SK-N-SH (cell line): ENCODE results near the gene PLXNA4. TPM values are rescaled to one million over a fixed set of nuclear protein-coding genes. Genes with fewer than 3 reads are reported as not detected.

ENCODE experiments used
- CTCF ChIA-PET: fragments of 300-600, 350-600 bp; formaldehyde crosslinking; extraction: SDS; loops from one replicate; lab custom pipeline; 2021; lab: Yijun Ruan, JAX
- POLR2A ChIA-PET: fragments of 350-600 bp; sonication (Branson Sonifier 250); formaldehyde crosslinking; extraction: SDS; loops from one replicate; lab custom pipeline; 2020; ENCODE audit warnings: antibody characterized with exemption, inconsistent platforms; lab: Yijun Ruan, JAX
- DNase-seq: peaks from one replicate; pipeline ENCODE4 v3.0.0; 2012
- H2AFZ ChIP-seq: fragments of 200-600 bp; sonication (generic); 2 replicates; pipeline ENCODE4 v1.8.1; 2016; ENCODE audit warnings: antibody characterized with exemption, mild to moderate bottlenecking, low read depth
- H3F3A ChIP-seq: fragments of 200-600 bp; sonication (generic); replicated peaks from 2 replicates; pipeline ENCODE3; 2016; ENCODE audit warnings: antibody characterized with exemption, mild to moderate bottlenecking; ENCODE audit not compliant: insufficient read depth
- H3K27ac ChIP-seq, 2 experiments: fragments of 200-500 bp in 1 of 2; fragments of 200-600 bp in 1 of 2; sonication (Bioruptor generic) in 1 of 2; sonication (generic), shearing (Covaris generic) in 1 of 2; 2 replicates each; pipeline versions ENCODE4 v1.5.1 to v1.6.1; 2014 to 2016; ENCODE audit warnings: low read depth in 2 of 2, inconsistent platforms in 1 of 2, low read length in 1 of 2, mild to moderate bottlenecking in 1 of 2, mixed read lengths in 1 of 2
- H3K27me3 ChIP-seq: fragments of 200-600 bp; sonication (generic), shearing (Covaris generic); 2 replicates; pipeline ENCODE4 v1.6.1; 2016; ENCODE audit warnings: mixed run types; ENCODE audit not compliant: insufficient read depth
- H3K36me3 ChIP-seq, 2 experiments: fragments of 200-500 bp in 1 of 2; fragments of 200-600 bp in 1 of 2; sonication (Bioruptor generic) in 1 of 2; sonication (generic) in 1 of 2; replicated peaks in 1 of 2; 2 replicates each; pipeline versions ENCODE3 to v1.5.1; 2014 to 2016; ENCODE audit warnings: low read length in 1 of 2, mild to moderate bottlenecking in 1 of 2; ENCODE audit not compliant: insufficient read depth in 2 of 2, control insufficient read depth in 1 of 2
- H3K4me1 ChIP-seq, 2 experiments: fragments of 200-500 bp in 1 of 2; fragments of 200-600 bp in 1 of 2; sonication (Bioruptor generic) in 1 of 2; sonication (generic), shearing (Covaris generic) in 1 of 2; 2 replicates each; pipeline versions ENCODE4 v1.5.1 to v1.6.1; 2014 to 2016; ENCODE audit warnings: low read depth in 1 of 2, low read length in 1 of 2, mixed run types in 1 of 2; ENCODE audit not compliant: insufficient read depth in 2 of 2, control insufficient read depth in 1 of 2
- H3K4me2 ChIP-seq: fragments of 200-600 bp; sonication (generic), shearing (Covaris generic); 2 replicates; pipeline ENCODE4 v1.6.1; 2017; ENCODE audit warnings: mixed run types
- H3K4me3 ChIP-seq, 2 experiments: fragments of 200-500 bp in 1 of 2; fragments of 200-600 bp in 1 of 2; sonication (Bioruptor generic) in 1 of 2; sonication (generic), shearing (Covaris generic) in 1 of 2; 2 replicates each; pipeline versions ENCODE4 v1.5.1 to v1.8.1; 2014 to 2016; ENCODE audit warnings: low read depth in 2 of 2, inconsistent platforms in 1 of 2, low read length in 1 of 2, mild to moderate bottlenecking in 1 of 2, mixed read lengths in 1 of 2, moderate library complexity in 1 of 2
- H3K79me2 ChIP-seq: fragments of 200-600 bp; sonication (generic); 2 replicates; pipeline ENCODE4 v1.8.1; 2017; ENCODE audit warnings: mild to moderate bottlenecking; ENCODE audit not compliant: insufficient read depth
- H3K9ac ChIP-seq: fragments of 200-600 bp; sonication (generic); 2 replicates; pipeline ENCODE4 v1.6.1; 2017; ENCODE audit warnings: mixed run types
- H3K9me2 ChIP-seq: fragments of 200-600 bp; sonication (generic); 2 replicates; pipeline ENCODE4 v1.6.1; 2017; ENCODE audit warnings: mixed run types
- H3K9me3 ChIP-seq: fragments of 200-600 bp; sonication (generic); 2 replicates; pipeline ENCODE4 v1.6.1; 2017; ENCODE audit warnings: mixed run types, mild to moderate bottlenecking, moderate library complexity
- H4K20me1 ChIP-seq: fragments of 200-600 bp; sonication (generic); 2 replicates; pipeline ENCODE4 v1.6.1; 2017; ENCODE audit warnings: mild to moderate bottlenecking, mixed run types; ENCODE audit not compliant: insufficient read depth
- ELF1 ChIP-seq: IDR thresholded peaks from 2 replicates; pipeline ENCODE4 v1.4.0; 2012
- EP300 ChIP-seq, 2 experiments: IDR thresholded peaks; 2 replicates each; pipeline versions ENCODE4 v1.4.0 to v1.6.1; 2012; ENCODE audit warnings: borderline replicate concordance in 1 of 2, low read depth in 1 of 2, low read length in 1 of 2
- FOSL2 ChIP-seq: IDR thresholded peaks from 2 replicates; pipeline ENCODE4 v1.4.0; 2012; ENCODE audit warnings: low read depth, mild to moderate bottlenecking, moderate library complexity, borderline replicate concordance
- GABPA ChIP-seq: IDR thresholded peaks from 2 replicates; pipeline ENCODE4 v1.4.0; 2012; ENCODE audit warnings: low read depth, mild to moderate bottlenecking
- GATA2 ChIP-seq: sonication (generic); formaldehyde crosslinking; IDR thresholded peaks from 2 replicates; pipeline ENCODE4 v1.5.0; 2020; ENCODE audit warnings: mild to moderate bottlenecking, missing genetic modification reagents
- JUND ChIP-seq: IDR thresholded peaks from 2 replicates; pipeline ENCODE4 v1.4.0; 2012
- NFIC ChIP-seq: IDR thresholded peaks from 2 replicates; pipeline ENCODE4 v1.4.0; 2012; ENCODE audit warnings: borderline replicate concordance
- NRF1 ChIP-seq: IDR thresholded peaks from 2 replicates; pipeline ENCODE4 v1.6.1; 2012; ENCODE audit warnings: low read depth, mild to moderate bottlenecking, low read length
- PBX3 ChIP-seq: IDR thresholded peaks from 2 replicates; pipeline ENCODE4; 2012
- RCOR1 ChIP-seq: fragments of 150-350 bp; IDR thresholded peaks from 2 replicates; pipeline ENCODE4 v1.6.1; 2017; ENCODE audit warnings: antibody characterized with exemption, low read length
- RFX5 ChIP-seq: IDR thresholded peaks from 2 replicates; pipeline ENCODE4 v1.6.1; 2012; ENCODE audit warnings: mild to moderate bottlenecking, improper control_type of control experiment, low read length
- RXRA ChIP-seq: IDR thresholded peaks from 2 replicates; pipeline ENCODE4 v1.4.0; 2012; ENCODE audit warnings: low read depth, mild to moderate bottlenecking, borderline replicate concordance
- SIN3A ChIP-seq: IDR thresholded peaks from 2 replicates; pipeline ENCODE4 v1.6.1; 2012; ENCODE audit warnings: low read depth, mild to moderate bottlenecking, low read length, moderate library complexity, borderline replicate concordance
- TAF1 ChIP-seq: IDR thresholded peaks from 2 replicates; pipeline ENCODE4 v1.6.1; 2012; ENCODE audit warnings: low read depth, mild to moderate bottlenecking, low read length, moderate library complexity, borderline replicate concordance
- TCF12 ChIP-seq: IDR thresholded peaks from 2 replicates; pipeline ENCODE4 v1.4.0; 2012
- YY1 ChIP-seq: IDR thresholded peaks from 2 replicates; pipeline ENCODE4 v1.4.0; 2012; ENCODE audit warnings: low read depth, mild to moderate bottlenecking
- WGBS: methylation state at CpG from one replicate; pipeline ENCODE4 v1.1.6; 2017; ENCODE audit warnings: low lambda C conversion rate; 5-methylcytosine and 5-hydroxymethylcytosine counted together
- polyA plus RNA-seq, 3 experiments: library from polyadenylated mRNA; depleted of rRNA; stranded (reverse); fragments of >200 nt; gene quantifications; 2 replicates each; pipeline ENCODE4 v1.2.3, GENCODE V29; 2012

Gene PLXNA4
- polyA plus RNA-seq, 1 of the 3 experiments (the other 2 are of a cell fraction): 2.4 TPM

- TF ChIP-seq RCOR1: no peak
- no peak for TF ChIP-seq NRF1
- no peak for TF ChIP-seq NFIC
- no peak for TF ChIP-seq YY1
- no peak for TF ChIP-seq GABPA
- no peak for TF ChIP-seq GATA2
- no peak for TF ChIP-seq TAF1
- no peak for TF ChIP-seq SIN3A
- TF ChIP-seq EP300 (IDR thresholded peaks at IDR 0.05; ENCODE audit: borderline replicate concordance in 1 of 2, low read depth in 1 of 2, low read length in 1 of 2): no peak
- TF ChIP-seq PBX3: no peak
- no peak for TF ChIP-seq FOSL2
- TF ChIP-seq ELF1: no peak
- TF ChIP-seq TCF12: no peak
- CTCF ChIA-PET: interaction anchor here (1.0 to 3.0 kb wide), 5 partner anchors 9 to 398 kb away, joined by 3 to 14 read pairs (median 6); no protein-coding TSS in a partner anchor
- no peak overlapping the region for H3K4me3 ChIP-seq
- H3K27me3 ChIP-seq: 0 out of 2 replicates have a peak, but pooled peaks cover 2% of the 10 kb centered on the region
- no peak overlapping the region for H2AFZ ChIP-seq
- H3K36me3 ChIP-seq: no peaks in the 10 kb centered on the region
- no peak overlapping the region for H3K27ac ChIP-seq
- H3K9me2 ChIP-seq: no peaks in the 10 kb centered on the region
- no peak overlapping the region for H3K4me2 ChIP-seq
- peaks cover 3% of the 10 kb centered on the region for H3F3A ChIP-seq
- DNase-seq: no peak
- H3K9me3 ChIP-seq: no peaks in the 10 kb centered on the region
- H4K20me1 ChIP-seq: no peaks in the 10 kb centered on the region
- WGBS: 100% methylated on average over 1 of the region's 1 CpG
- POLR2A ChIA-PET: no interaction called here
- peaks cover 0 to 35% of the 10 kb centered on the region in 2 experiments; a peak in 1 of 4 replicates for H3K4me1 ChIP-seq
- H3K9ac ChIP-seq: no peak overlapping the region
- H3K79me2 ChIP-seq: no peaks in the 10 kb centered on the region
Observed at GRCh38 chr7:132257253-132257652, 319.0 kb downstream of the PLXNA4 start.

GRCh38 chr7:132256721-132257212 lies 319.5 kb downstream of the PLXNA4 start:
- Histone ChIP-seq H3K9me2 (no peaks in the 10 kb centered on the region), H3K79me2 (no peaks in the 10 kb centered on the region), H3F3A (peaks cover 3% of the 10 kb centered on the region), H3K9ac (no peak overlapping the region), H2AFZ (no peak overlapping the region), H4K20me1 (no peaks in the 10 kb centered on the region), H3K9me3 (no peaks in the 10 kb centered on the region), H3K4me2 (no peak overlapping the region), H3K27me3 (no peaks in the 10 kb centered on the region), H3K27ac (no peak overlapping the region), H3K4me3 (no peak overlapping the region), H3K4me1 (peaks cover 0 to 31% of the 10 kb centered on the region in 2 experiments; a peak in 1 of 4 replicates), H3K36me3 (no peaks in the 10 kb centered on the region)
- DNase-seq: no peak
- CTCF ChIA-PET: interaction anchor here (1.0 to 3.0 kb wide), 5 partner anchors 8 to 398 kb away, joined by 3 to 14 read pairs (median 6); no protein-coding TSS in a partner anchor
- POLR2A ChIA-PET: no interaction called here
- WGBS: 87% methylated on average over 6 of the region's 6 CpGs
- no peak for TF ChIP-seq ELF1
- TF ChIP-seq GATA2: no peak
- no peak for TF ChIP-seq JUND
- TF ChIP-seq RFX5: no peak
- no peak for TF ChIP-seq RXRA
- no peak for TF ChIP-seq RCOR1
